ENCODE results near the gene FLNB. TPM values are rescaled to one million over a fixed set of nuclear protein-coding genes. Genes with fewer than 3 reads are reported as not detected.
"Not testable (repeated sequence)": the region's sequence is repeated elsewhere in the genome, so short reads cannot be mapped to it uniquely, and the experiment has no call there.

Gene FLNB
- total RNA-seq, 1 experiment from 2014 or later, result 47.2 TPM

GRCh38 chr3:57980416-57980815 is 27.8 kb upstream of the FLNB start:
- no peak for DNase-seq (ENCODE audit: low spot score)

- no peak for DNase-seq (ENCODE audit: low spot score)
Observed at GRCh38 chr3:57981483-57982087, 26.6 kb upstream of the FLNB start.

- no peak for DNase-seq (ENCODE audit: low spot score)
Observed at GRCh38 chr3:57982561-57983243, 25.5 kb upstream of the FLNB start.

- no peak for DNase-seq (ENCODE audit: low spot score)
Observed at GRCh38 chr3:57983734-57984518, 24.3 kb upstream of the FLNB start.

GRCh38 chr3:57985176-57985983 is 22.8 kb upstream of the FLNB start:
- DNase-seq (ENCODE audit: low spot score), result no peak

- no peak for DNase-seq (ENCODE audit: low spot score)
Observed at GRCh38 chr3:57985984-57986246, 22.3 kb upstream of the FLNB start.

GRCh38 chr3:57986261-57986660 is 22.0 kb upstream of the FLNB start:
- no peak for DNase-seq (ENCODE audit: low spot score)

- not testable (repeated sequence) for DNase-seq (ENCODE audit: low spot score)
Observed at GRCh38 chr3:57989198-57989597, 19.0 kb upstream of the FLNB start.

- DNase-seq (ENCODE audit: low spot score), result no peak
Observed at GRCh38 chr3:57989646-57990045, 18.6 kb upstream of the FLNB start.

- DNase-seq (ENCODE audit: low spot score), result no peak
Observed at GRCh38 chr3:57992452-57993213, 15.6 kb upstream of the FLNB start.

GRCh38 chr3:57998366-57999283 is 9.6 kb upstream of the FLNB start:
- DNase-seq (ENCODE audit: low spot score), result no peak

GRCh38 chr3:57999417-58000115 is 8.7 kb upstream of the FLNB start:
- no peak for DNase-seq (ENCODE audit: low spot score)

GRCh38 chr3:58000306-58001085 is 7.7 kb upstream of the FLNB start:
- no peak for DNase-seq (ENCODE audit: low spot score)

- no peak for DNase-seq (ENCODE audit: low spot score)
Observed at GRCh38 chr3:58001086-58001467, 7.1 kb upstream of the FLNB start.

GRCh38 chr3:58001979-58002378 is 6.2 kb upstream of the FLNB start:
- DNase-seq (ENCODE audit: low spot score), result no peak

- DNase-seq (ENCODE audit: low spot score), result no peak
Observed at GRCh38 chr3:58003093-58003492, 5.1 kb upstream of the FLNB start.

- no peak for DNase-seq (ENCODE audit: low spot score)
Observed at GRCh38 chr3:58004973-58005372, 3.2 kb upstream of the FLNB start.

- no peak for DNase-seq (ENCODE audit: low spot score)
Observed at GRCh38 chr3:58005669-58006068, 2.6 kb upstream of the FLNB start.

- no peak for DNase-seq (ENCODE audit: low spot score)
Observed at GRCh38 chr3:58006661-58007060, 1.6 kb upstream of the FLNB start.
